Endothelial cell (in vitro differentiated cells): ENCODE data around the gene STX3. TPM values are rescaled to one million over a fixed set of nuclear protein-coding genes. Genes with fewer than 3 reads are reported as not detected.

ENCODE experiments used
- DNase-seq: peaks from one replicate; pipeline ENCODE4 v3.0.0; 2021; ENCODE audit warnings: low spot score
- H3K27ac Mint-ChIP-seq: one replicate; pipeline ENCODE4 v1.8.0; 2021; ENCODE audit warnings: mixed read lengths, inconsistent platforms; ENCODE audit not compliant: unreplicated experiment
- H3K27me3 Mint-ChIP-seq: one replicate; pipeline ENCODE4 v1.8.0; 2021; ENCODE audit warnings: mild to moderate bottlenecking, moderate library complexity, mixed read lengths, inconsistent platforms; ENCODE audit not compliant: unreplicated experiment
- H3K36me3 Mint-ChIP-seq: one replicate; pipeline ENCODE4 v1.8.0; 2021; ENCODE audit warnings: mild to moderate bottlenecking, low read depth, mixed read lengths, inconsistent platforms; ENCODE audit not compliant: unreplicated experiment
- H3K4me1 Mint-ChIP-seq: one replicate; pipeline ENCODE4 v1.8.0; 2021; ENCODE audit warnings: mild to moderate bottlenecking, mixed read lengths, inconsistent platforms; ENCODE audit not compliant: unreplicated experiment
- H3K4me3 Mint-ChIP-seq: one replicate; pipeline ENCODE4 v1.8.0; 2021; ENCODE audit warnings: mild to moderate bottlenecking, mixed read lengths, inconsistent platforms; ENCODE audit not compliant: unreplicated experiment
- H3K9me3 Mint-ChIP-seq: one replicate; pipeline ENCODE4 v1.8.0; 2021; ENCODE audit warnings: mixed read lengths, inconsistent platforms; ENCODE audit not compliant: unreplicated experiment
- CTCF ChIP-seq: fragments of 200-600 bp; sonication (generic); IDR thresholded peaks from one replicate; pipeline ENCODE4 v1.5.0; 2021; ENCODE audit warnings: antibody characterized with exemption; ENCODE audit not compliant: unreplicated experiment
- total RNA-seq: library from RNA; stranded (reverse); fragmentation: NEBNext Ultra II Directional; extraction: Animal tissue kit (Norgen Biotek cat#: 25700); gene quantifications from one replicate; pipeline ENCODE4 v1.2.1, GENCODE V29; 2021; ENCODE audit not compliant: unreplicated experiment

STX3 gene
- total RNA-seq, 1 donor from 2014 or later: 140 TPM

GRCh38 chr11:59765068-59765735 is 10.0 kb downstream of the STX3 start:
- no peak for TF ChIP-seq CTCF
- DNase-seq: no peak
- Mint-ChIP-seq H3K27me3 (peaks cover 2% of the 10 kb centered on the region), H3K27ac (peak overlapping the region; percentile 65), H3K4me1 (peaks cover 44% of the 10 kb centered on the region), H3K9me3 (no peaks in the 10 kb centered on the region), H3K4me3 (no peak overlapping the region), H3K36me3 (peaks cover 39% of the 10 kb centered on the region)

- no peak overlapping the region for H3K4me3 Mint-ChIP-seq
Observed at GRCh38 chr11:59766542-59767224, 11.5 kb downstream of the STX3 start.

GRCh38 chr11:59767225-59767611 is 12.0 kb downstream of the STX3 start:
- Mint-ChIP-seq H3K9me3 (no peaks in the 10 kb centered on the region), H3K36me3 (peaks cover 30% of the 10 kb centered on the region), H3K27me3 (peaks cover 2% of the 10 kb centered on the region), H3K4me3 (no peak overlapping the region), H3K27ac (no peak overlapping the region), H3K4me1 (peaks cover 38% of the 10 kb centered on the region)
- no peak for TF ChIP-seq CTCF
- no peak for DNase-seq

More at GRCh38 chr11:59766542-59767224, 11.5 kb downstream of the STX3 start:
- DNase-seq: no peak
- peaks cover 37% of the 10 kb centered on the region for H3K4me1 Mint-ChIP-seq
- no peaks in the 10 kb centered on the region for H3K9me3 Mint-ChIP-seq
- peaks cover 35% of the 10 kb centered on the region for H3K36me3 Mint-ChIP-seq
- no peak overlapping the region for H3K27ac Mint-ChIP-seq
- H3K27me3 Mint-ChIP-seq: peaks cover 2% of the 10 kb centered on the region
- TF ChIP-seq CTCF: no peak

GRCh38 chr11:59769111-59769510 is 13.9 kb downstream of the STX3 start:
- DNase-seq: no peak
- Mint-ChIP-seq H3K27me3 (peaks cover 2% of the 10 kb centered on the region), H3K27ac (no peak overlapping the region), H3K4me1 (peaks cover 47% of the 10 kb centered on the region), H3K4me3 (no peak overlapping the region), H3K9me3 (no peaks in the 10 kb centered on the region), H3K36me3 (peaks cover 28% of the 10 kb centered on the region)
- no peak for TF ChIP-seq CTCF

- H3K27ac Mint-ChIP-seq: no peak overlapping the region
- H3K27me3 Mint-ChIP-seq: peaks cover 2% of the 10 kb centered on the region
- no peak for DNase-seq
- TF ChIP-seq CTCF: no peak
- H3K36me3 Mint-ChIP-seq: peaks cover 27% of the 10 kb centered on the region
- H3K4me3 Mint-ChIP-seq: no peak overlapping the region
- H3K9me3 Mint-ChIP-seq: no peaks in the 10 kb centered on the region
- peaks cover 45% of the 10 kb centered on the region for H3K4me1 Mint-ChIP-seq
Observed at GRCh38 chr11:59769828-59770227, 14.7 kb downstream of the STX3 start.
